Neutrophil (primary cell): ENCODE measurements around the gene KCTD8.

Experiments used
- H3K27ac ChIP-seq: fragments of 200-600 bp; sonication (generic); 2 replicates; pipeline ENCODE4 v1.5.1; 2016; ENCODE audit warnings: mild to moderate bottlenecking, moderate library complexity
- H3K27me3 ChIP-seq: fragments of 200-600 bp; sonication (generic); 2 replicates; pipeline ENCODE4 v1.6.0; 2016; ENCODE audit warnings: mild to moderate bottlenecking
- H3K36me3 ChIP-seq: fragments of 200-600 bp; sonication (generic); 2 replicates; pipeline ENCODE4 v1.5.1; 2017
- H3K4me1 ChIP-seq, 2 experiments: fragments of 200-600 bp in 1 of 2; sonication (generic) in 1 of 2; 1 replicate in 1 of 2; 2 replicates in 1 of 2; pipeline versions ENCODE4 v1.5.1 to v1.6.1; 2013 to 2016; ENCODE audit warnings: low read depth in 1 of 2, low read length in 1 of 2, mild to moderate bottlenecking in 1 of 2, moderate library complexity in 1 of 2; ENCODE audit not compliant: control insufficient read depth in 1 of 2, insufficient read depth in 1 of 2
- H3K4me3 ChIP-seq, 2 experiments: fragments of 200-600 bp in 1 of 2; sonication (generic) in 1 of 2; 1 replicate in 1 of 2; 2 replicates in 1 of 2; pipeline ENCODE4 v1.5.1; 2013 to 2016; ENCODE audit warnings: low read depth in 1 of 2, low read length in 1 of 2, mild to moderate bottlenecking in 1 of 2, moderate library complexity in 1 of 2
- H3K9me3 ChIP-seq: fragments of 200-600 bp; sonication (generic); 2 replicates; pipeline ENCODE4 v1.5.1; 2016
- TF ChIP-seq, protein P1 (sequence below): fragments of 200-600 bp; sonication (generic); IDR thresholded peaks from 2 replicates; pipeline ENCODE4 v1.5.1; 2016; ENCODE audit warnings: antibody characterized with exemption

KCTD8 gene

DNA sequence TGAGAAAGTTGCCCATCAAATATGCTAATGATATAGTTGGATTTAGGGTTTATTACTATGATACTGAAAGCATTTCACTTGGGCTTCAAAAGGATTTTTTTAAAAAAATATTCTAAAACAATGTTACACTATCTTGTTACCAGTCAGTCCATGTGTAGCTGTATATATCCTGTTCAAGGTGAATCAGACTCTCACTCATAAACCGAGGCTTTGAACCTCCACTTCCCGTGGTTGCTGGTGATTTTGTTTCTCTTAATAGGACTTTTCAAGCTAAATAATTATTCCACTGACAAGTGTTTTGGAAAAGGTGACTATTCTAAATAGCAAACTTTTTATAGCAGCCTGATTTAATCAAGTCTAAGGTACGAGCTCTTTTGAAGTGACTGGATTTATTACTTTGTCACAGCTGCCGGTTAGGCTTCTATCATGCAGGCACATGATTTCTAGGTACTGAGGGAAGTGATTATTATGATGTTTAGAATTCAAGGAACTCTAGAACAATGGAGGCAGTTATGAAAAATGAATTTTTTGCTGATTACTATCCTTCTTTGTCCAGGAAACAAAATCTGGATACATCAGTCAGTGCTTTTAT lies 287.7 kb downstream of the KCTD8 start:
- no peaks in the 10 kb centered on the region for H3K36me3 ChIP-seq
- H3K27me3 ChIP-seq, result no peaks in the 10 kb centered on the region
- no peaks in the 10 kb centered on the region for H3K4me1 ChIP-seq
- H3K27ac ChIP-seq, result no peak overlapping the region
- TF ChIP-seq, protein P1, sequence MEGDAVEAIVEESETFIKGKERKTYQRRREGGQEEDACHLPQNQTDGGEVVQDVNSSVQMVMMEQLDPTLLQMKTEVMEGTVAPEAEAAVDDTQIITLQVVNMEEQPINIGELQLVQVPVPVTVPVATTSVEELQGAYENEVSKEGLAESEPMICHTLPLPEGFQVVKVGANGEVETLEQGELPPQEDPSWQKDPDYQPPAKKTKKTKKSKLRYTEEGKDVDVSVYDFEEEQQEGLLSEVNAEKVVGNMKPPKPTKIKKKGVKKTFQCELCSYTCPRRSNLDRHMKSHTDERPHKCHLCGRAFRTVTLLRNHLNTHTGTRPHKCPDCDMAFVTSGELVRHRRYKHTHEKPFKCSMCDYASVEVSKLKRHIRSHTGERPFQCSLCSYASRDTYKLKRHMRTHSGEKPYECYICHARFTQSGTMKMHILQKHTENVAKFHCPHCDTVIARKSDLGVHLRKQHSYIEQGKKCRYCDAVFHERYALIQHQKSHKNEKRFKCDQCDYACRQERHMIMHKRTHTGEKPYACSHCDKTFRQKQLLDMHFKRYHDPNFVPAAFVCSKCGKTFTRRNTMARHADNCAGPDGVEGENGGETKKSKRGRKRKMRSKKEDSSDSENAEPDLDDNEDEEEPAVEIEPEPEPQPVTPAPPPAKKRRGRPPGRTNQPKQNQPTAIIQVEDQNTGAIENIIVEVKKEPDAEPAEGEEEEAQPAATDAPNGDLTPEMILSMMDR, result no peak
- no peak overlapping the region for H3K4me3 ChIP-seq
- H3K9me3 ChIP-seq, result no peaks in the 10 kb centered on the region

DNA sequence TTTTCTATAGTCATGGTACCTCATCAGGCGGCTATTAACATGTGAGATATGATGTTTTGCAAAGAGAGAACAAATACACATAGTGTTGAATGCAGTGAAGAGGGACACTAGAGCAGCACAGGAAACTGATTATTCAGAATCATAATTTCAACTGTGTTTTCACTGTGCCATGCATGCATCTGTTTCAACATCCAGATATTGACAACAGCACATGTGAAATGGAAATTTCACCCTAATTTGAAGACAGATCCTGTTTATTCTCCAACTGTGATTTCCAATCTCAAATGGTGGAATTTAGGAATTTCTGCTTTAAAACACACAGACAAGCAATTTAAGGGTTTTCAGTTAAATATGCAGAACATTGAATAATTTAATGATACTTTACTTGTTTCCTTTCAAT lies 288.6 kb downstream of the KCTD8 start:
- Histone ChIP-seq H3K4me3 (no peak overlapping the region), H3K4me1 (no peaks in the 10 kb centered on the region), H3K27me3 (no peaks in the 10 kb centered on the region), H3K36me3 (no peaks in the 10 kb centered on the region), H3K9me3 (no peaks in the 10 kb centered on the region), H3K27ac (no peak overlapping the region)
- TF ChIP-seq, protein P1, result no peak

DNA sequence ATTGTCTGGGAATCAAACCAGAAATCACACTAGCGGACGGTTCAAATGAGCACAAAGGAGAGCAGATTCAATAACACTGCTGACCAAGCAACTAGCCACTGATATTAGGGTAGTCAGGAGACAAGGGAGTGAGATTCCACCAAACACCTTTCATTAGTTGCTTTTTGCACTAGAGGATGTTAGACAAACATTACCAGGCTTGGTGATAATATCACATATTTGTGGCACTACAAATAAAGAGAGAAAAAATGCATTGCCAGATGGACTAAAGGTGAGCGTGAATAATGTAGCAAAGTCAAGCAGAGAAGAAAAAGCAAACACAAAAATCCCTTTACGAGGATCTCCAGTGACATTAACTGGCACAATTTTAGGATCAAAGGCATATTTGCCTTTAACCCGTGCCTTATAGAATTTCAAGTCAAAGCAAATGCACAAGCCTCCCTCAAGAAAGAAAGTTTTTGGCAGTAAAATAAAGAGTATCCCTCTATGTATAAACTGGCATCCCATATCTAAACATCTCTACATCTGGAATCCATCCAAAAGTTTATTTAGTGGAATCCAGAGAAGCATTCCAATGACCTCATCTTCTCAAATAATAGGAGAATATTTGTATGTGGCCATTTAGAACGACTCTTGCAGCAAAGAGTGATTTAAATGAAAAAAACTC lies 290.9 kb downstream of the KCTD8 start:
- no peak overlapping the region for H3K4me3 ChIP-seq
- no peaks in the 10 kb centered on the region for H3K36me3 ChIP-seq
- no peak overlapping the region for H3K27ac ChIP-seq
- H3K4me1 ChIP-seq, result no peaks in the 10 kb centered on the region
- TF ChIP-seq, protein P1, result no peak
- H3K27me3 ChIP-seq, result no peaks in the 10 kb centered on the region
- H3K9me3 ChIP-seq, result no peaks in the 10 kb centered on the region

DNA sequence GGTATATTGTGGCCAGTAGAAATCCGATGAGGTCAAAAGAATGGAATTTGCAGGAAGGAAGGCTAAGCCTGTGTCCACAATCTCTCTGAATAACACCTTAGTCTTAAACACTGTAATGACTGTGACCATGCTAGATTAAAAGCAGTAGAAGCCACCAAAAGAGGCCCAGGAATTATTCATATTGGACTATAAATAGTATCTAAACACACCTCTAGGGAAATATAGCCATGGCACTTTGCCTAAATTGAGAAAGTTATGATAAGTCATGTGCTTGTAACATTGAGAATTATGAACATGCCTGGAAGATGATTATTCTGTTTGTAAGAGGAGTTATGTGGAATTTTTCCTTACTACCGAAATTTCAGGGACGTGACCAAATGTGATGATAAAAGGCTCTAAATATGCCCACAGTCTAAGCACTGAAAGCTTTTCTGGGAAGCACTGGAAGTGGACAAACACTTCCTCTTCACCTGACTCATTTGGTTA lies 298.5 kb downstream of the KCTD8 start:
- no peaks in the 10 kb centered on the region for H3K9me3 ChIP-seq
- no peak overlapping the region for H3K27ac ChIP-seq
- H3K27me3 ChIP-seq, result no peaks in the 10 kb centered on the region
- no peaks in the 10 kb centered on the region for H3K36me3 ChIP-seq
- no peak overlapping the region for H3K4me3 ChIP-seq
- no peaks in the 10 kb centered on the region for H3K4me1 ChIP-seq
- TF ChIP-seq, protein P1, result no peak

DNA sequence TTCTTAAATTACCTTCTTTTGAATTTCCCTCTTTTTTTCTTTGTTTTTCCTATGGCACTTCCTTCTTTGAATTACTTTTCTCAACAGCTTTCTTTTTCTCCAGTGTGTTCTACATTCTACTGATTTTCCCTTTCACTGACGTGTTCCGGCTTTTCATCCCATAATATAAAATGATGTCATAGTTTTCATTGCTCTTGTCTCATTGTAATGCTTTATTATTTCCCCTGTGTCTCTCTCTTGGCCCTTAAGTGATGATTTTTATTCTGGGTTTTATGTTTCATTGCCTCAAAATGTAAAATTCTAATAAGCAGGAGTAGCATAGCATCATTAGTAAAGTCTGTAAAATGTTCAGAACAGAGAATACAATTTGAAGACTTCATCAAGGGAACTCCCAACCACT lies 299.3 kb downstream of the KCTD8 start:
- H3K27ac ChIP-seq, result no peak overlapping the region
- H3K36me3 ChIP-seq, result no peaks in the 10 kb centered on the region
- no peaks in the 10 kb centered on the region for H3K4me1 ChIP-seq
- TF ChIP-seq, protein P1, result no peak
- no peak overlapping the region for H3K4me3 ChIP-seq
- H3K27me3 ChIP-seq, result no peaks in the 10 kb centered on the region
- no peaks in the 10 kb centered on the region for H3K9me3 ChIP-seq
